H9 (cell line): ENCODE data around the gene SLC4A5. TPM values are rescaled to one million over a fixed set of nuclear protein-coding genes. Genes with fewer than 3 reads are reported as not detected.

Experiments
- DNase-seq: peaks from one replicate; pipeline ENCODE4 v3.0.0-alpha.2; 2017
- H2AFZ ChIP-seq: one replicate; pipeline ENCODE4 v1.6.1; 2013; ENCODE audit warnings: mild to moderate bottlenecking, low read length, control low read depth, moderate library complexity
- H2AK5ac ChIP-seq: 2 replicates; pipeline ENCODE4 v1.6.1; 2013; ENCODE audit warnings: low read length, control low read depth, mixed read lengths; ENCODE audit not compliant: insufficient read length
- H2BK120ac ChIP-seq: one replicate; pipeline ENCODE4 v1.6.1; 2013; ENCODE audit warnings: low read depth, mild to moderate bottlenecking, low read length, control low read depth, inconsistent platforms; ENCODE audit not compliant: poor library complexity, severe bottlenecking
- H2BK12ac ChIP-seq: 2 replicates; pipeline ENCODE4 v1.6.1; 2013; ENCODE audit warnings: low read length, control low read depth, mixed read lengths, low read depth; ENCODE audit not compliant: insufficient read length
- H2BK15ac ChIP-seq: 2 replicates; pipeline ENCODE4 v1.6.1; 2013; ENCODE audit warnings: low read depth, low read length, control low read depth
- H2BK20ac ChIP-seq: one replicate; pipeline ENCODE4 v1.6.1; 2013; ENCODE audit warnings: low read depth, mild to moderate bottlenecking, low read length, control low read depth, inconsistent platforms; ENCODE audit not compliant: poor library complexity, severe bottlenecking
- H2BK5ac ChIP-seq: 2 replicates; pipeline ENCODE4 v1.6.1; 2013; ENCODE audit warnings: low read length, control low read depth, mixed read lengths; ENCODE audit not compliant: insufficient read length
- H3K14ac ChIP-seq: 2 replicates; pipeline ENCODE4 v1.6.1; 2013; ENCODE audit warnings: low read length, control low read depth; ENCODE audit not compliant: insufficient read depth
- H3K18ac ChIP-seq: 2 replicates; pipeline ENCODE4 v1.6.1; 2013; ENCODE audit warnings: low read depth, mild to moderate bottlenecking, mixed read lengths, low read length, control low read depth; ENCODE audit not compliant: insufficient read length
- H3K23ac ChIP-seq: 2 replicates; pipeline ENCODE4 v1.6.1; 2013; ENCODE audit warnings: low read length, control low read depth, mixed read lengths, low read depth; ENCODE audit not compliant: insufficient read length
- H3K23me2 ChIP-seq: 2 replicates; pipeline ENCODE4 v1.6.1; 2013; ENCODE audit warnings: low read depth, mild to moderate bottlenecking, mixed read lengths, low read length, control low read depth; ENCODE audit not compliant: insufficient read length, poor library complexity, severe bottlenecking
- H3K27ac ChIP-seq: 2 replicates; pipeline ENCODE4 v1.5.1; 2013; ENCODE audit warnings: low read length, control low read depth, mixed read lengths, low read depth; ENCODE audit not compliant: insufficient read length
- H3K27me3 ChIP-seq: 2 replicates; pipeline ENCODE4 v1.6.1; 2013; ENCODE audit warnings: low read length, control low read depth, inconsistent platforms; ENCODE audit not compliant: insufficient read depth
- H3K4ac ChIP-seq: 2 replicates; pipeline ENCODE4 v1.6.1; 2013; ENCODE audit warnings: low read depth, mild to moderate bottlenecking, control low read depth, inconsistent platforms, low read length, moderate library complexity
- H3K4me1 ChIP-seq: 2 replicates; pipeline ENCODE4 v1.6.1; 2013; ENCODE audit warnings: low read length, control low read depth, inconsistent platforms; ENCODE audit not compliant: insufficient read depth
- H3K4me2 ChIP-seq: 2 replicates; pipeline ENCODE4 v1.6.1; 2013; ENCODE audit warnings: low read length, control low read depth, mixed read lengths; ENCODE audit not compliant: insufficient read length, insufficient read depth
- H3K56ac ChIP-seq: 2 replicates; pipeline ENCODE4 v1.6.1; 2013; ENCODE audit warnings: low read depth, mild to moderate bottlenecking, mixed read lengths, low read length, control low read depth; ENCODE audit not compliant: insufficient read length
- H3K79me1 ChIP-seq: 2 replicates; pipeline ENCODE4 v1.6.1; 2013; ENCODE audit warnings: low read depth, mild to moderate bottlenecking, moderate library complexity, low read length, control low read depth, inconsistent platforms; ENCODE audit not compliant: insufficient read depth, poor library complexity, severe bottlenecking
- H3K79me2 ChIP-seq: 2 replicates; pipeline ENCODE4 v1.6.1; 2013; ENCODE audit warnings: low read length, control low read depth, inconsistent platforms; ENCODE audit not compliant: insufficient read depth
- H3K9ac ChIP-seq: 2 replicates; pipeline ENCODE4 v1.6.1; 2013; ENCODE audit warnings: low read length, control low read depth, mixed read lengths; ENCODE audit not compliant: insufficient read length; ENCODE audit errors: extremely low read depth
- H3K9me3 ChIP-seq: one replicate; pipeline ENCODE4 v1.6.1; 2013; ENCODE audit warnings: low read depth, low read length, inconsistent platforms; ENCODE audit not compliant: control insufficient read depth
- H3T11ph ChIP-seq: one replicate; pipeline ENCODE4 v1.6.1; 2013; ENCODE audit warnings: mild to moderate bottlenecking, low read length, control low read depth, inconsistent platforms
- H4K20me1 ChIP-seq: one replicate; pipeline ENCODE4 v1.6.1; 2013; ENCODE audit not compliant: control insufficient read depth, insufficient read length, insufficient read depth
- H4K5ac ChIP-seq: 2 replicates; pipeline ENCODE4 v1.6.1; 2013; ENCODE audit warnings: low read depth, mild to moderate bottlenecking, mixed read lengths, low read length, control low read depth; ENCODE audit not compliant: insufficient read length
- H4K8ac ChIP-seq: replicated peaks from 2 replicates; pipeline ENCODE4 v1.6.1; 2013; ENCODE audit warnings: low read length, control low read depth, mixed read lengths, low read depth; ENCODE audit not compliant: insufficient read length
- H4K91ac ChIP-seq: 2 replicates; pipeline ENCODE4 v1.6.1; 2013; ENCODE audit warnings: low read depth, mild to moderate bottlenecking, moderate library complexity, mixed read lengths, low read length, control low read depth; ENCODE audit not compliant: insufficient read length
- H3K27ac Mint-ChIP-seq, 3 experiments: 2 replicates in 2 of 3; 3 replicates in 1 of 3; pipeline ENCODE4 v1.8.0; 2020 to 2021; ENCODE audit warnings: mixed read lengths in 3 of 3, mild to moderate bottlenecking in 1 of 3, moderate library complexity in 1 of 3
- H3K27me3 Mint-ChIP-seq: 2 replicates; pipeline ENCODE4 v1.8.0; 2021; ENCODE audit warnings: low read depth, mild to moderate bottlenecking, moderate library complexity, mixed read lengths
- H3K36me3 Mint-ChIP-seq, 3 experiments: 2 replicates in 2 of 3; 3 replicates in 1 of 3; pipeline ENCODE4 v1.8.0; 2020 to 2021; ENCODE audit warnings: low read depth in 3 of 3, mixed read lengths in 3 of 3; ENCODE audit not compliant: insufficient read depth in 1 of 3
- H3K4me1 Mint-ChIP-seq, 2 experiments: 2 replicates each; pipeline ENCODE4 v1.8.0; 2020; ENCODE audit warnings: mixed read lengths in 2 of 2
- H3K4me3 Mint-ChIP-seq, 2 experiments: 2 replicates in 1 of 2; 3 replicates in 1 of 2; pipeline ENCODE4 v1.8.0; 2020 to 2021; ENCODE audit warnings: mild to moderate bottlenecking in 2 of 2, mixed read lengths in 2 of 2, moderate library complexity in 1 of 2
- H3K9me3 Mint-ChIP-seq, 2 experiments: 2 replicates in 1 of 2; 3 replicates in 1 of 2; pipeline ENCODE4 v1.8.0; 2020; ENCODE audit warnings: mild to moderate bottlenecking in 2 of 2, mixed read lengths in 2 of 2, moderate library complexity in 1 of 2
- CTCF ChIP-seq: fragments of 200-600 bp; sonication (generic); conservative IDR thresholded peaks from 3 replicates; pipeline ENCODE4 v1.8.0; 2021; ENCODE audit warnings: antibody characterized with exemption, mild to moderate bottlenecking
- whole genome bisulfite sequencing: extraction: QIAGEN DNeasy Blood & Tissue Kit; methylation state at CpG from one replicate; pipeline ENCODE4 v1.1.7; 2013; ENCODE audit warnings: missing lambda C conversion rate, low lambda C conversion rate, mixed read lengths; ENCODE audit not compliant: insufficient read length; ENCODE audit errors: extremely low coverage; 5-methylcytosine and 5-hydroxymethylcytosine counted together
- total RNA-seq: library from RNA; stranded (reverse); gene quantifications from 2 replicates; pipeline ENCODE4 v1.2.1, GENCODE V29; 2021

The SLC4A5 gene
- total RNA-seq, 1 experiment from 2014 or later, result 0.50 TPM

- Mint-ChIP-seq H3K36me3 (no peaks in the 10 kb centered on the region), H3K27me3 (peaks cover 32% of the 10 kb centered on the region)
These were observed 68.0 kb downstream of the SLC4A5 start for GRCh38 chr2:74275228-74275627.

More at GRCh38 chr2:74275228-74275627, 68.0 kb downstream of the SLC4A5 start:
- Histone ChIP-seq H3K56ac (no peak overlapping the region), H2BK12ac (no peak overlapping the region), H3K23ac (no peak overlapping the region), H3K79me1 (no peaks in the 10 kb centered on the region), H2BK15ac (no peak overlapping the region), H3K4me2 (no peak overlapping the region), H4K8ac (no peak overlapping the region), H2BK20ac (no peak overlapping the region), H3K14ac (no peak overlapping the region), H3K18ac (no peak overlapping the region), H3K23me2 (no peaks in the 10 kb centered on the region), H3K9me3 (no peaks in the 10 kb centered on the region), H3K27ac (no peak overlapping the region), H3K9ac (no peak overlapping the region), H2BK120ac (no peak overlapping the region), H2AFZ (no peak overlapping the region), H3K27me3 (no peaks in the 10 kb centered on the region), H3K79me2 (no peaks in the 10 kb centered on the region), H3K4ac (no peak overlapping the region), H3T11ph (no peak overlapping the region), H4K91ac (no peak overlapping the region), H4K5ac (no peak overlapping the region), H3K4me1 (no peaks in the 10 kb centered on the region), H2BK5ac (no peak overlapping the region), H4K20me1 (no peaks in the 10 kb centered on the region), H2AK5ac (no peak overlapping the region)
- no peak overlapping the region for H3K4me3 Mint-ChIP-seq
- no peak for TF ChIP-seq CTCF
- H3K9me3 Mint-ChIP-seq, result no peaks in the 10 kb centered on the region
- no CpG with 5 or more reads among the region's 1 CpG for WGBS
- no peak overlapping the region; a peak in 1 of 7 replicates for H3K27ac Mint-ChIP-seq
- no peaks in the 10 kb centered on the region for H3K4me1 Mint-ChIP-seq
- no peak for DNase-seq
